ENCODE measurements around the gene ASB2. TPM values are rescaled to one million over a fixed set of nuclear protein-coding genes. Genes with fewer than 3 reads are reported as not detected.

The ASB2 gene
- polyA plus RNA-seq, 12 donors: 10.5 to 37.9 (median 26.4) TPM; not detected in 1

- no peak for DNase-seq
Observed at GRCh38 chr14:93951635-93952540, 24.5 kb downstream of the ASB2 start.

- DNase-seq: no peak
Observed at GRCh38 chr14:93950948-93951634, 25.3 kb downstream of the ASB2 start.

DNA sequence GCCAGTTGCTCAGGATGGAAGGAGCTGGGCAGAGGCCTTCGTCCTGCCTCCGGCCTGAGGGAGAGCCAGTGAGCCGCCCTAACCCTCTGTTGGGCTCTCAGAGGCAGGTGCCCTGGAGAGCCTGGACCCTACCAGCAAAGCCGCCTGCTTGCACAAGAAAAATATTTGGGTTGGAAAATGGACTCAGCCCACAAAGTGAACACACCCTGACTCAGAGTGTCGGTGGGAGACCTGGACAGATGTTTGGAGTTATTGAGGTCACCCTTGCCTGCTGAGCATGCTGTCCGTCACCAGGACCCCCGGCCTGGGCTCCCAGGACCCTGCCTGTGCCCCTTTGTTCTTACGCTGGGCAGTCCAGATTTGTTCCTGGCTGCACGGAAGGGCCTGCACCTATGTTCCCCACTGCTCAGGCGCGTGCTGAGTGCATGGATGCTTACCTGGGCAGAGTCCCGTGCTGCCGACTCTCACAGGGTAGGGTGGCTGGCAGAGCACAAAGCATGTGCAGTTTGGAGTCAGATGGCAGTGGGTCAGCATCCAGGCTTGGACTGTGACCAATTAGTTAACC, 26.8 kb downstream of the ASB2 start:
- no peak for DNase-seq

GRCh38 chr14:93947282-93947681, 29.1 kb downstream of the ASB2 start:
- no peak for DNase-seq

DNA sequence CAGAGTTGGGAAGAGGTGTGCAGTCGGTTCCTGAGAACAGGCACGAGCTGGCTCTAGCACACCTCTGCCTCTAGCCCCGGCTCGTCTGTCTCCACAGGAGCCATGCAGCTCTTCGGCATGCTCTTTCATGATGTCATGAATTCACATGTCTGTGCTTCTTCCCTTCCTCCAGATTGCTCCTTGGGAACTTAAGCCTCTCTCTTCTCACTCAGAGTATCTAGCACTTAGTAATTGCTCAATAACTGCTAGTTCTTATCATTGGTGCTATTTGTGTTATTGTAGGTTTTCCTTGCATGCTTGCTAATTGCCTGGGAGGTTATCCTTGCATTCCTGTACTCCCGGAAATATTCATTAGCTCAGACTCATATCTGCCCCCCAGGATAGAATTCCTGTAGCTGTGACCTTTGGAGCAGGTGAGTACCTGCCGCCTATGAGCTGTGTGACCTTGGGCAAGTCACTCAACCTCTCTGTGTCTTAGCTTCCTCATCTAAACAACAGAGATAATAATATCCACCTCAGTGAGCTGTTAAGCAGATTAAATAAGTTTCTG, 29.8 kb downstream of the ASB2 start:
- no peak for DNase-seq

DNA sequence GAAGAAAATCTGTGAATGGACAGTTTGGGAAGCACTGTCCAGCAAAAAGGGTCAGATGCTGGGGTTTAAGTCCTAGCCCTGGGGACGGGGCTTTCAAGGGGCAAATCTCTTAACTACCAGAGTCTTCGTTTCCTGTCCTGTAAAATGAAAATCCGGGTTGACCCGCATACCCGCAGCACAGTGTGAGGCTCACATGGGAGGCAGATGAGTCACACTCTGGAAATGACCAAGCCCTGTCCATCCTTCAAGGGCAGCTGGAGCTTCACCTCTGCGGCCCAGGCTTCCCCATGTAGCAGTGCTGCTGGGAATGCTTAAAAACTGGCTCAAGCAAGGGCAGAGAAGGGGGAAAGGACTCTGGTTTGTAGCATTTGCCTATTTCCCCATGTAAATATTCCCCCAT, 30.3 kb downstream of the ASB2 start:
- no peak for DNase-seq

DNA sequence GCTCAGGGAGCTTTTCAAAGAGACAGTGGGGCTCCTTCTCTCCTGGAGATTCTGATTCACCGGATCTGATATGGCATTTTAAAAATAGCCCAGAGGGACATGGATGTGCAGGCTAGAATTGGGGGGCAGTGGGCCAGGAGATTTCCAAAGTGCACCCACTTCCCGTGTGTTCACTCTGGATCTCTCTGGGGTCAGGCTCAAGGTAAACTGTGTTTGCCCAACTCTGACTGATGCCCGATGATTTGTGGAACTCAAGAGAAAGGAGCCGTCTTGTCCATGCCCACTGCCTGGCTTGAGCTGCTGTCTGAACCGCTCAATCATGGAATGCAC, 31.3 kb downstream of the ASB2 start:
- DNase-seq: no peak

- no peak for DNase-seq
Observed at GRCh38 chr14:93944348-93945069, 31.9 kb downstream of the ASB2 start.

GRCh38 chr14:93943930-93944329, 32.4 kb downstream of the ASB2 start:
- no peak for DNase-seq

DNA sequence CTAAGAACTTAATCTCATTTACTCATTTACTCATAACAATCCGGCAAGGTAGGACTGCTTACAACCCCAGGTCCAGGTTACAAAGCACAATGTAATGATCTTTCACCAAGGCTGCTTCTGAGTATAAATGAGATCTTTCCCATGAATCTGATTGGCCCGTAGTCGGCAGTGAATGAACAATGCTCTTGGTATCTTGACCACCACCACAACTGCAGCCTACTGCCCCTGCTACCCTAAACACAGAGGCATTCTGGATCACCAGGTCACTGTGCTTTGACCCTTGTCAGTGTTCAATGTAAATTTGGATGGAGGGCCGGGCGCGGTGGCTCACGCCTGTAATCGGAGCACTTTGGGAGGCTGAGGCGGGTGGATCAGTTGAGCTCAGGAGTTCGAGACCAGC, 33.3 kb downstream of the ASB2 start:
- DNase-seq: no peak

DNA sequence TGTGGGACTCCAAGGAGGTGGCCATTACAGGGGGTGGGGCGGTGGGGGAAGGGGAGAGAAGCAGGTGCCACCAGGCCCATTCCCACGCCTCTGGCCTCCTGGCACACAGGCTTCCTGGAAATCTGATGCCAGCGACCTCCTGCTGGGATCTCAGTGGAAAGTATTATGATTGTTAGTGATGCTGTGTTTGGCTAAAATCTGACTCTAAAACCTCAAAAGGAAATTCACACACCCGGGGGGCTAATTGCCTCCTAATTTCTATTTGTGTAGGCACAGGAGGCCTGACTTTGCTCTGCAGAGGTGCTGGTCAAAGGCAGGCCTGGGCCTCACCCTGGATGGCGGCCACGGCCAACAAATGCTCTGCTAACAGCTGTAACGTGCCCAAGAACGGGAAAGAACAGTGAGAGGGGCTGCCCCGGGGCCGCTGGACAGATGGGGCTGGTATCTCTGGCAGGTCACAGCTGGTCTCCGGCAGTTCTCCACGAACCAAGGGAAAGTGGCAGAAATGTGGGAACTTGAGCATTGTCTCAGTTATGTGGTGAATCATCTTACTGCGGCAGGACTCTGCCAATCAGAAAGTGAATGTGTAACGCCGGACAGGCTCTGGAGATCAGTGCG, 35.0 kb downstream of the ASB2 start:
- DNase-seq: no peak

- DNase-seq: no peak
Observed at GRCh38 chr14:93940437-93940836, 35.9 kb downstream of the ASB2 start.

DNA sequence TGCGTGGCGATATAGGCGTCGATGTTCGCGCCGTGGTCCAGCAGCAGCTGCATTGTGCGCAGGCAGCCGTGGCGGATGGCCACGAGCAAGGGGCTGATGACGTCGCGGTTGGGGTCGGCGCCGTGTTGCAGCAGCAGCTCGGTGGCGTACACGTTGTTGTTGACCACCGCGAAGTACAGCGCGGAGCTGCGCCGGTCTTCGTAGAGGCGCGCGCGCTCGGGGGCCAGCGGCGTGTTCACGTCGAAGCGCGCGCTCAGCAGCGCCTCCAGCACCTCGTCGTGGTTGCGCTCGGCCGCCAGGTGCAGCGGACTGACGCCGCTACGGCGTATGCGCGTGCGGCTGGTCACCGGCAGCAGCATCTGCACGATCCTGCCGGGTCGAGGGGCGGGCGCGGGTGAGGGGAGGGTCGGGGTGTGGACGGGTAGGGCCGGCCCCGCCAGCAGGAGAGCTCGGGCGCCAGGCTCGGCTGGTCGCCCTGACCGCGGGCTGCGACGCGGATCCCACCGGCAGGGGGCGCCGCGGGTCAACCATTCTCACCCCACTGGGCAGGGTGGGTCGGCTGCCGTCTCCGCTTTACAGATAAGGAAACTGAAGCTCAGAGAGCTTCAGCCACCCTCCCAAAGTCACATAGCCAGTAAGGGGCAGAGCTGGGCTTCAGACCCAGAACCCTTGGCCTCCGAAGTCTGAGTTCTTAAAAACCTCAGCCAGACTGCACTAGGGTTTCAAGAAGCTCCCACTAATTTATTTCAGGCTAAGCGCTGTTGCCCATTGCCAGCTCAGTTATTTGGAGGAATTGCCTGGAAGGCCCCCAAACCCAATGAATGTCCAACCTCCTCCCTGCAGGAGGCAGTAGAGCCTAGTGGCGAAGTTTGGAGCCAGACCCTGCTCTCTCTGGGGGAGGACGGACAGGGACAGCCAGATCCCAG, 36.8 kb downstream of the ASB2 start:
- peak; percentile 57 for DNase-seq

DNA sequence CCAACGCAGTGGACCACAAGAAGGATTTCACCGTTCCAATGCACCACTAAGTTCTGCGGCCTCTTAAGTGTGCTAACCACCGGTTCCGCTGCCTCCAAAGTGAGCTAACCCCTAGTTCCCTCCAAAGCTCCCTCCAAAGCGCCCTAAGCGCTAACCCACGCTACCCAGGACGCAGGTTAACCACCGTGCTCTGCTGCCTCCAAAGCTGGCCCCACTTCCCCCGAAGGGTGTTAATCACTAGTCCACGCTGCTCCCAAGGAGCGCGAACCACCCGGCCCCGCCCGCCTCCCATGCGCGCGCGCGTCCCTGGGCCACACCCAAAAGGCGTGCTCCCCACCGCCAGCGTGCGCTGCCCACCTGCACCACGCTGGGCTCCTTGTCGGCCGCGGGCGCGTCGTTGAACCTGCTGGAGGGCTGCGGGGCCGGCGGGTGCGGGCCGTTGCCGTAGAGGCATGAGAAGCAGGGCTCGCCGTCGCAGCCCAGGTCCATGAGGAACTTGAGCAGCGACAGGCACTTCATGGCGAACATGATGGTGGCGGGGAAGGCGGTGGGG, 37.5 kb downstream of the ASB2 start:
- DNase-seq: no peak

- DNase-seq: no peak
Observed at GRCh38 chr14:93937519-93937918, 38.9 kb downstream of the ASB2 start.

DNA sequence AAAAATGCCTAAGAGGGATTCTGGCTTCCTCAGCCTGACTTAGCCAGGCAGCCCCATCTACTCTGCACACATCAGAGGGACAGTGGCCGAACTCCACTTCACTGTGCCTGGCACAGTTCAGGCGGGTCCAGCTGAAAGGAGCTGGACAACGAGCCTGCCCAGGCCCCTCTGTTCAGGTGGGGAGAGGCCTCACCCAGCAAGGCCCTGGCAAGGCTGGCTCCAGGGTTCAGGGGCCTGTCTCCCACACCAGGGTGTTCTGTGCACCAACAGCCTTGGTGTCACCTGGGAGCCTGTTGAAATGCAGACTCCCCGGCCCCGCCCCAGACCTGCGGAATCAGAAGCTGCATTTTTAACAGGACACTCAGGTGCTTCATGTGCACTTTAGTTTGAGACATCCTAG, 39.4 kb downstream of the ASB2 start:
- no peak for DNase-seq

- DNase-seq: no peak
Observed at GRCh38 chr14:93936245-93936644, 40.1 kb downstream of the ASB2 start.

- no peak for DNase-seq
Observed at GRCh38 chr14:93935213-93935612, 41.2 kb downstream of the ASB2 start.

DNA sequence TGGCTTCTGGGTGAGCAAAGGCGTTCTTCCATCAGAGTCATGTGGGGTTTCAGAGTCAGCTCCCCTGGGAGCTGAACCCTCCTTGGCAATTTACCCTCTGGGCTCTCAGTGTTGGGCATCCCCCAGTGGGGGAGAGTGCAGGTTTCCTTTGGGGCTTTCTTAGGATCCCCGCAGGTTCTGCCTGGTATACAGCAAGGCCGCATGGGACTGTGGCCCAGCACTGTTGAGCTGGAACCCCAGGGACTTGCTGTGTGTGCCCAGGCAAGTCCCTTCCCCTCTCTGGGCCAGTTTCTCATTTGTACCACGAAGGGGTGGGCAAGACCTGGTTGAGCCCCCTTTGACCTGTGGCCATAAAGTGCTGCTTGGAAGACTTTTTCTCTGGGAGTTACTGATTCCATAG, 43.7 kb downstream of the ASB2 start:
- DNase-seq: no peak

DNA sequence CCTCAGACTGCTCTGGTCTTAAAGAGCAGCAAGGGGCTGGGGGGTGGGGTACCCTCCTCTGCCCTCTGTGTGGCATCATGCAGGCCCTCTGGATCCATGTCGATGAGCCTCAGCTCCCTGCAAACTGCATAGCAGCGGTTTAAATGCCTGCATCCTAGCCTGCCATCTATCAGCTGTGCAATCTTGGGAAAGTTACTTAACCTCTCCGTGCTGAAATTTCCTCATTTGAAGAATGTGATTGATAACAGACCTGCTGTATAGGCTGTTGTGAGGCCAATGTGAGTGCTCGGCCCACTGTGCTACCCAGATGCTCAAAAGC, 45.4 kb downstream of the ASB2 start:
- no peak for DNase-seq

Measured in muscle of arm (tissue), 12 donors.